HepG2 (cell line): ENCODE results near the gene EHD4. TPM values are rescaled to one million over a fixed set of nuclear protein-coding genes. Genes with fewer than 3 reads are reported as not detected.
A peak's percentile ranks its signal among the peaks of the same experiment; 100 is the strongest.

Experiments
- ATAC-seq: fragments of 200-7000 bp; cut with Tn5 transposase; 3 replicates; pipeline ENCODE4 v1.9.1; 2020; ENCODE audit warnings: mild to moderate bottlenecking, moderate library complexity
- BruUV-seq: library from RNA; stranded (reverse); fragments of 400-500 nt; replicated peaks from 2 replicates; lab custom pipeline; 2021; lab: Mats Ljungman, UMichigan
- CTCF ChIA-PET: fragments of 300-600 bp; formaldehyde crosslinking; extraction: SDS; loops from one replicate; lab custom pipeline; 2021; ENCODE audit warnings: low total read pairs, inconsistent platforms, low intra/inter-chr PET ratio; lab: Yijun Ruan, JAX
- POLR2A ChIA-PET: fragments of 350-600 bp; sonication (Branson Sonifier 250); formaldehyde crosslinking; loops from one replicate; lab custom pipeline; 2020; ENCODE audit warnings: antibody characterized with exemption, inconsistent platforms; lab: Yijun Ruan, JAX
- DNase-seq: peaks from one replicate; pipeline ENCODE4 v3.0.0-alpha.2; 2015; ENCODE audit warnings: low spot score
- FAIRE-seq: peaks from 3 replicates; lab custom pipeline; 2011; peaks lifted over from hg19 to GRCh38; lab: Jason Lieb, UNC
- H2AFZ ChIP-seq: one replicate; pipeline ENCODE4 v1.6.1; 2011; ENCODE audit warnings: low read length, inconsistent platforms
- H3K27ac ChIP-seq: fragments of 300-600 bp; 3 replicates; pipeline ENCODE4 v1.8.0; 2011; ENCODE audit warnings: mixed run types, mild to moderate bottlenecking, mixed read lengths, low read length, inconsistent platforms; ENCODE audit not compliant: insufficient read depth; ENCODE audit errors: extremely low read length
- H3K27me3 ChIP-seq, 2 experiments: fragments of 200-600 bp in 1 of 2; 2 replicates in 1 of 2; 3 replicates in 1 of 2; pipeline versions ENCODE4 v1.6.0 to v1.8.0; 2011; ENCODE audit warnings: low read length in 2 of 2, mild to moderate bottlenecking in 2 of 2, moderate library complexity in 2 of 2, inconsistent platforms in 1 of 2; ENCODE audit not compliant: insufficient read depth in 2 of 2, control insufficient read depth in 1 of 2
- H3K36me3 ChIP-seq, 2 experiments: fragments of 200-600 bp in 1 of 2; replicated peaks in 1 of 2; 2 replicates in 1 of 2; 3 replicates in 1 of 2; pipeline versions ENCODE4 v1.5.1 to v1.8.0; 2011; ENCODE audit warnings: low read length in 2 of 2, inconsistent platforms in 1 of 2; ENCODE audit not compliant: insufficient read depth in 2 of 2, control insufficient read depth in 1 of 2
- H3K4me1 ChIP-seq: 2 replicates; pipeline ENCODE4 v1.5.1; 2012; ENCODE audit warnings: low read length, inconsistent platforms; ENCODE audit not compliant: insufficient read depth
- H3K4me2 ChIP-seq: 2 replicates; pipeline ENCODE4 v1.6.0; 2011; ENCODE audit warnings: low read depth, low read length, inconsistent platforms
- H3K4me3 ChIP-seq, 3 experiments: fragments of 200-600 bp in 1 of 3; sonication (generic), shearing (Covaris generic) in 1 of 3; replicated peaks in 1 of 3; 2 replicates each; pipeline ENCODE4 v1.5.1; 2011 to 2016; ENCODE audit warnings: low read length in 3 of 3, inconsistent platforms in 2 of 3, low read depth in 2 of 3, mild to moderate bottlenecking in 2 of 3, control low read depth in 1 of 3, mixed read lengths in 1 of 3; ENCODE audit not compliant: insufficient read depth in 1 of 3
- H3K79me2 ChIP-seq: one replicate; pipeline ENCODE4 v1.6.1; 2011; ENCODE audit warnings: low read length, inconsistent platforms; ENCODE audit not compliant: insufficient read depth
- H3K9ac ChIP-seq: 2 replicates; pipeline ENCODE4 v1.6.0; 2011; ENCODE audit warnings: mild to moderate bottlenecking, low read depth, low read length, inconsistent platforms; ENCODE audit not compliant: insufficient read depth
- H3K9me3 ChIP-seq: 2 replicates; pipeline ENCODE4 v1.5.1; 2012; ENCODE audit warnings: mild to moderate bottlenecking, low read length
- H4K20me1 ChIP-seq: 2 replicates; pipeline ENCODE4 v1.6.0; 2011; ENCODE audit warnings: inconsistent platforms, mild to moderate bottlenecking, low read length, moderate library complexity; ENCODE audit not compliant: insufficient read depth
- ARNTL ChIP-seq: sonication (generic); formaldehyde crosslinking; IDR thresholded peaks from 2 replicates; pipeline ENCODE4 v1.4.0; 2020; ENCODE audit warnings: mild to moderate bottlenecking, missing genetic modification reagents
- E2F5 ChIP-seq: sonication (generic); formaldehyde crosslinking; conservative IDR thresholded peaks from 2 replicates; pipeline ENCODE4 v1.4.0; 2020; ENCODE audit warnings: missing genetic modification reagents
- MIXL1 ChIP-seq: IDR thresholded peaks from 2 replicates; pipeline ENCODE4 v1.6.1; 2016
- MTF2 ChIP-seq: sonication (generic); formaldehyde crosslinking; IDR thresholded peaks from 2 replicates; pipeline ENCODE4 v1.5.0; 2020; ENCODE audit warnings: missing genetic modification reagents, borderline replicate concordance
- MZF1 ChIP-seq: sonication (generic); formaldehyde crosslinking; IDR thresholded peaks from 2 replicates; pipeline ENCODE4 v1.8.1; 2023; ENCODE audit warnings: mild to moderate bottlenecking, missing genetic modification reagents, borderline replicate concordance
- NFAT5 ChIP-seq: sonication (generic); formaldehyde crosslinking; IDR thresholded peaks from 2 replicates; pipeline ENCODE4 v1.4.0; 2020; ENCODE audit warnings: missing genetic modification reagents
- RAD21 ChIP-seq: fragments of 450-650 bp; formaldehyde crosslinking; IDR thresholded peaks from 2 replicates; pipeline ENCODE4 v1.5.0; 2020; ENCODE audit warnings: mild to moderate bottlenecking
- TBX2 ChIP-seq: sonication (generic); formaldehyde crosslinking; IDR thresholded peaks from 2 replicates; pipeline ENCODE4 v1.5.0; 2020; ENCODE audit warnings: missing genetic modification reagents, mild to moderate bottlenecking, borderline replicate concordance
- THAP11 ChIP-seq: IDR thresholded peaks from 2 replicates; pipeline ENCODE4 v1.6.1; 2016; ENCODE audit warnings: missing biosample characterization, missing genetic modification reagents
- ZBTB21 ChIP-seq: sonication (generic); formaldehyde crosslinking; IDR thresholded peaks from 2 replicates; pipeline ENCODE4 v1.4.0; 2020; ENCODE audit warnings: missing genetic modification reagents
- ZGPAT ChIP-seq: IDR thresholded peaks from 2 replicates; pipeline ENCODE4 v1.6.1; 2016; ENCODE audit warnings: mild to moderate bottlenecking
- ZMAT5 ChIP-seq: sonication (generic); formaldehyde crosslinking; IDR thresholded peaks from 2 replicates; pipeline ENCODE4 v1.5.0; 2020; ENCODE audit warnings: mild to moderate bottlenecking, low read depth, missing genetic modification reagents, borderline replicate concordance
- ZNF12 ChIP-seq: sonication (generic); formaldehyde crosslinking; IDR thresholded peaks from 2 replicates; pipeline ENCODE4 v1.5.0; 2020; ENCODE audit warnings: missing genetic modification reagents
- ZNF20 ChIP-seq: sonication (generic); formaldehyde crosslinking; IDR thresholded peaks from 2 replicates; pipeline ENCODE4 v1.4.0; 2020; ENCODE audit warnings: mild to moderate bottlenecking, moderate library complexity, missing genetic modification reagents
- ZNF672 ChIP-seq: sonication (generic); formaldehyde crosslinking; IDR thresholded peaks from 2 replicates; pipeline ENCODE4 v1.8.1; 2022; ENCODE audit warnings: missing genetic modification reagents
- ZSCAN21 ChIP-seq: sonication (generic); formaldehyde crosslinking; IDR thresholded peaks from 2 replicates; pipeline ENCODE4 v1.8.0; 2022; ENCODE audit warnings: mild to moderate bottlenecking, missing genetic modification reagents, moderate library complexity, borderline replicate concordance
- WGBS: methylation state at CpG from one replicate; pipeline ENCODE4 v1.1.6; 2017; ENCODE audit warnings: low lambda C conversion rate; 5-methylcytosine and 5-hydroxymethylcytosine counted together
- in situ Hi-C: cut with HindIII; loops from 2 replicates; pipeline ENCODE4 v1.10.0; 2017; ENCODE audit warnings: low pct_unique_long_range_greater_than_20kb; ENCODE audit not compliant: extremely low pct_ligation_motif_present
- intact Hi-C: fragments of 100-400 bp; cut with micrococcal nuclease; formaldehyde crosslinking; loops from one replicate; pipeline ENCODE4 v1.10.0; 2022; ENCODE audit not compliant: unreplicated experiment
- polyA plus RNA-seq, 8 experiments: library from polyadenylated mRNA; depleted of rRNA in 3 of 8; stranded (reverse) in 7 of 8; unstranded in 1 of 8; fragments of >200 nt; fragmentation: Illumina TruSeq in 4 of 8; extraction: Trizol in 4 of 8; gene quantifications; 2 replicates each; pipeline versions ENCODE4 v1.2.1 to v1.2.3, GENCODE V29; 2011 to 2016; ENCODE audit warnings: low read depth in 4 of 8, missing spikeins in 1 of 8, mixed read lengths in 1 of 8; ENCODE audit not compliant: insufficient read depth in 1 of 8
- total RNA-seq, 5 experiments: library from RNA; depleted of rRNA; stranded (reverse); fragments of >200 nt; fragmentation: Illumina TruSeq; extraction: Trizol; gene quantifications; 2 replicates each; pipeline ENCODE4 v1.2.3, GENCODE V29; 2016; ENCODE audit warnings: low read depth in 1 of 5

Gene EHD4
- total and polyA plus RNA-seq, 2 of the 13 experiments (the other 11 are each of a cell fraction or from before 2014, with no cell fraction given): 3.1 to 4.8 TPM

- Histone ChIP-seq H3K9me3 (no peaks in the 10 kb centered on the region), H3K27me3 (no peaks in the 10 kb centered on the region), H4K20me1 (no peaks in the 10 kb centered on the region), H3K36me3 (peaks cover 4 to 19% of the 10 kb centered on the region in 2 experiments; a peak in 4 of 5 replicates), H3K27ac (no peak overlapping the region), H3K4me2 (no peak overlapping the region), H3K4me3 (no peak overlapping the region), H3K9ac (no peak overlapping the region), H3K79me2 (no peaks in the 10 kb centered on the region), H2AFZ (no peak overlapping the region), H3K4me1 (no peaks in the 10 kb centered on the region)
- WGBS: no CpG with 5 or more reads among the region's 6 CpGs
- ChIA-PET POLR2A (interaction anchor here (1.0 kb wide), 2 partner anchors 10 to 131 kb away, joined by 3 to 4 read pairs; partner anchors contain the start of gene MAPKBP1), CTCF (interaction anchor here (1.1 to 1.3 kb wide), 2 partner anchors 45 to 438 kb away, joined by 4 to 7 read pairs; no protein-coding TSS in a partner anchor)
- DNase-seq (peak; percentile 64), FAIRE-seq (peak; percentile 83), ATAC-seq (peak; percentile 94)
- intact Hi-C loops: loop anchor here (1.0 to 5.0 kb wide), 3 partner anchors 26 to 347 kb away; partner anchors contain the start of gene TYRO3
- in situ Hi-C loops: no loop called here
- no TSS peak for BruUV-seq
- TF ChIP-seq NFAT5 (CRISPR knock-in tag) (no peak), MZF1 (CRISPR knock-in tag) (no peak), ZSCAN21 (CRISPR knock-in tag) (no peak), ZMAT5 (no peak), ARNTL (CRISPR knock-in tag) (no peak), ZNF672 (CRISPR knock-in tag) (no peak), MTF2 (CRISPR knock-in tag) (no peak), MIXL1 (CRISPR knock-in tag) (peak; percentile 46; the same call in 1 of the 2 replicates), E2F5 (no peak), RAD21 (peak; percentile 85), ZBTB21 (CRISPR knock-in tag) (no peak), ZNF12 (CRISPR knock-in tag) (no peak), ZNF20 (no peak), ZGPAT (CRISPR knock-in tag) (no peak), THAP11 (CRISPR knock-in tag) (no peak), TBX2 (CRISPR knock-in tag) (no peak)
Observed at GRCh38 chr15:41904541-41905005, 67.8 kb downstream of the EHD4 start.
